SK-N-SH (cell line): Measurements from ENCODE around the gene LIMS1. TPM values are rescaled to one million over a fixed set of nuclear protein-coding genes. Genes with fewer than 3 reads are reported as not detected.
A peak's percentile ranks its signal among the peaks of the same experiment; 100 is the strongest.

Experiments
- CTCF ChIA-PET: fragments of 300-600, 350-600 bp; formaldehyde crosslinking; extraction: SDS; loops from one replicate; lab custom pipeline; 2021; lab: Yijun Ruan, JAX
- POLR2A ChIA-PET: fragments of 350-600 bp; sonication (Branson Sonifier 250); formaldehyde crosslinking; extraction: SDS; loops from one replicate; lab custom pipeline; 2020; ENCODE audit warnings: antibody characterized with exemption, inconsistent platforms; lab: Yijun Ruan, JAX
- DNase-seq: peaks from one replicate; pipeline ENCODE4 v3.0.0; 2012
- H2AFZ ChIP-seq: fragments of 200-600 bp; sonication (generic); 2 replicates; pipeline ENCODE4 v1.8.1; 2016; ENCODE audit warnings: antibody characterized with exemption, mild to moderate bottlenecking, low read depth
- H3F3A ChIP-seq: fragments of 200-600 bp; sonication (generic); replicated peaks from 2 replicates; pipeline ENCODE3; 2016; ENCODE audit warnings: antibody characterized with exemption, mild to moderate bottlenecking; ENCODE audit not compliant: insufficient read depth
- H3K27ac ChIP-seq, 2 experiments: fragments of 200-500 bp in 1 of 2; fragments of 200-600 bp in 1 of 2; sonication (Bioruptor generic) in 1 of 2; sonication (generic), shearing (Covaris generic) in 1 of 2; 2 replicates each; pipeline versions ENCODE4 v1.5.1 to v1.6.1; 2014 to 2016; ENCODE audit warnings: low read depth in 2 of 2, inconsistent platforms in 1 of 2, low read length in 1 of 2, mild to moderate bottlenecking in 1 of 2, mixed read lengths in 1 of 2
- H3K27me3 ChIP-seq: fragments of 200-600 bp; sonication (generic), shearing (Covaris generic); 2 replicates; pipeline ENCODE4 v1.6.1; 2016; ENCODE audit warnings: mixed run types; ENCODE audit not compliant: insufficient read depth
- H3K36me3 ChIP-seq, 2 experiments: fragments of 200-500 bp in 1 of 2; fragments of 200-600 bp in 1 of 2; sonication (Bioruptor generic) in 1 of 2; sonication (generic) in 1 of 2; replicated peaks in 1 of 2; 2 replicates each; pipeline versions ENCODE3 to v1.5.1; 2014 to 2016; ENCODE audit warnings: low read length in 1 of 2, mild to moderate bottlenecking in 1 of 2; ENCODE audit not compliant: insufficient read depth in 2 of 2, control insufficient read depth in 1 of 2
- H3K4me1 ChIP-seq, 2 experiments: fragments of 200-500 bp in 1 of 2; fragments of 200-600 bp in 1 of 2; sonication (Bioruptor generic) in 1 of 2; sonication (generic), shearing (Covaris generic) in 1 of 2; 2 replicates each; pipeline versions ENCODE4 v1.5.1 to v1.6.1; 2014 to 2016; ENCODE audit warnings: low read depth in 1 of 2, low read length in 1 of 2, mixed run types in 1 of 2; ENCODE audit not compliant: insufficient read depth in 2 of 2, control insufficient read depth in 1 of 2
- H3K4me2 ChIP-seq: fragments of 200-600 bp; sonication (generic), shearing (Covaris generic); 2 replicates; pipeline ENCODE4 v1.6.1; 2017; ENCODE audit warnings: mixed run types
- H3K4me3 ChIP-seq, 2 experiments: fragments of 200-500 bp in 1 of 2; fragments of 200-600 bp in 1 of 2; sonication (Bioruptor generic) in 1 of 2; sonication (generic), shearing (Covaris generic) in 1 of 2; 2 replicates each; pipeline versions ENCODE4 v1.5.1 to v1.8.1; 2014 to 2016; ENCODE audit warnings: low read depth in 2 of 2, inconsistent platforms in 1 of 2, low read length in 1 of 2, mild to moderate bottlenecking in 1 of 2, mixed read lengths in 1 of 2, moderate library complexity in 1 of 2
- H3K79me2 ChIP-seq: fragments of 200-600 bp; sonication (generic); 2 replicates; pipeline ENCODE4 v1.8.1; 2017; ENCODE audit warnings: mild to moderate bottlenecking; ENCODE audit not compliant: insufficient read depth
- H3K9ac ChIP-seq: fragments of 200-600 bp; sonication (generic); 2 replicates; pipeline ENCODE4 v1.6.1; 2017; ENCODE audit warnings: mixed run types
- H3K9me2 ChIP-seq: fragments of 200-600 bp; sonication (generic); 2 replicates; pipeline ENCODE4 v1.6.1; 2017; ENCODE audit warnings: mixed run types
- H3K9me3 ChIP-seq: fragments of 200-600 bp; sonication (generic); 2 replicates; pipeline ENCODE4 v1.6.1; 2017; ENCODE audit warnings: mixed run types, mild to moderate bottlenecking, moderate library complexity
- H4K20me1 ChIP-seq: fragments of 200-600 bp; sonication (generic); 2 replicates; pipeline ENCODE4 v1.6.1; 2017; ENCODE audit warnings: mild to moderate bottlenecking, mixed run types; ENCODE audit not compliant: insufficient read depth
- ELF1 ChIP-seq: IDR thresholded peaks from 2 replicates; pipeline ENCODE4 v1.4.0; 2012
- EP300 ChIP-seq, 2 experiments: IDR thresholded peaks; 2 replicates each; pipeline versions ENCODE4 v1.4.0 to v1.6.1; 2012; ENCODE audit warnings: borderline replicate concordance in 1 of 2, low read depth in 1 of 2, low read length in 1 of 2
- EZH2phosphoT487 ChIP-seq: fragments of 200-600 bp; sonication (generic); IDR thresholded peaks from 2 replicates; pipeline ENCODE4 v1.6.1; 2017; ENCODE audit warnings: low read depth, mixed run types, mild to moderate bottlenecking, antibody characterized with exemption, moderate library complexity, borderline replicate concordance
- FOSL2 ChIP-seq: IDR thresholded peaks from 2 replicates; pipeline ENCODE4 v1.4.0; 2012; ENCODE audit warnings: low read depth, mild to moderate bottlenecking, moderate library complexity, borderline replicate concordance
- FOXJ3 ChIP-seq: sonication (generic); formaldehyde crosslinking; IDR thresholded peaks from 2 replicates; pipeline ENCODE4 v1.5.1; 2020; ENCODE audit warnings: mild to moderate bottlenecking, missing genetic modification reagents
- FOXM1 ChIP-seq: IDR thresholded peaks from 2 replicates; pipeline ENCODE4 v1.4.0; 2012; ENCODE audit warnings: low read depth, mild to moderate bottlenecking
- GATA2 ChIP-seq: sonication (generic); formaldehyde crosslinking; IDR thresholded peaks from 2 replicates; pipeline ENCODE4 v1.5.0; 2020; ENCODE audit warnings: mild to moderate bottlenecking, missing genetic modification reagents
- MEF2A ChIP-seq: IDR thresholded peaks from 2 replicates; pipeline ENCODE4 v1.4.0; 2012; ENCODE audit warnings: low read depth, borderline replicate concordance
- NRF1 ChIP-seq: IDR thresholded peaks from 2 replicates; pipeline ENCODE4 v1.6.1; 2012; ENCODE audit warnings: low read depth, mild to moderate bottlenecking, low read length
- RCOR1 ChIP-seq: fragments of 150-350 bp; IDR thresholded peaks from 2 replicates; pipeline ENCODE4 v1.6.1; 2017; ENCODE audit warnings: antibody characterized with exemption, low read length
- RFX5 ChIP-seq: IDR thresholded peaks from 2 replicates; pipeline ENCODE4 v1.6.1; 2012; ENCODE audit warnings: mild to moderate bottlenecking, improper control_type of control experiment, low read length
- RXRA ChIP-seq: IDR thresholded peaks from 2 replicates; pipeline ENCODE4 v1.4.0; 2012; ENCODE audit warnings: low read depth, mild to moderate bottlenecking, borderline replicate concordance
- TAF1 ChIP-seq: IDR thresholded peaks from 2 replicates; pipeline ENCODE4 v1.6.1; 2012; ENCODE audit warnings: low read depth, mild to moderate bottlenecking, low read length, moderate library complexity, borderline replicate concordance
- TCF12 ChIP-seq: IDR thresholded peaks from 2 replicates; pipeline ENCODE4 v1.4.0; 2012
- WGBS: methylation state at CpG from one replicate; pipeline ENCODE4 v1.1.6; 2017; ENCODE audit warnings: low lambda C conversion rate; 5-methylcytosine and 5-hydroxymethylcytosine counted together
- polyA plus RNA-seq, 3 experiments: library from polyadenylated mRNA; depleted of rRNA; stranded (reverse); fragments of >200 nt; gene quantifications; 2 replicates each; pipeline ENCODE4 v1.2.3, GENCODE V29; 2012
- TF ChIP-seq, protein P1 (sequence below): fragments of 150-350 bp; IDR thresholded peaks from 2 replicates; pipeline ENCODE4 v1.6.1; 2016; ENCODE audit warnings: mild to moderate bottlenecking, low read depth, low read length
- TF ChIP-seq, protein P2 (sequence below): fragments of 150-350 bp; IDR thresholded peaks from 2 replicates; pipeline ENCODE4 v1.6.1; 2017; ENCODE audit warnings: antibody characterized with exemption, low read length, low read depth, borderline replicate concordance
- TF ChIP-seq, protein P3 (sequence below): IDR thresholded peaks from 2 replicates; pipeline ENCODE4; 2012
- TF ChIP-seq, protein P4 (sequence below): IDR thresholded peaks from 2 replicates; pipeline ENCODE4 v1.4.0; 2012; ENCODE audit warnings: low read depth, borderline replicate concordance
- TF ChIP-seq, protein P5 (sequence below): fragments of 200-600 bp; sonication (generic); IDR thresholded peaks from 2 replicates; pipeline ENCODE4 v1.6.1; 2017; ENCODE audit warnings: antibody characterized with exemption, mild to moderate bottlenecking, moderate library complexity
- TF ChIP-seq, protein P6 (sequence below): IDR thresholded peaks from 2 replicates; pipeline ENCODE4 v1.6.1; 2012; ENCODE audit warnings: mild to moderate bottlenecking, low read depth, low read length, moderate library complexity

The LIMS1 gene
- polyA plus RNA-seq, 1 of the 3 experiments (the other 2 are of a cell fraction): 123 TPM

DNA sequence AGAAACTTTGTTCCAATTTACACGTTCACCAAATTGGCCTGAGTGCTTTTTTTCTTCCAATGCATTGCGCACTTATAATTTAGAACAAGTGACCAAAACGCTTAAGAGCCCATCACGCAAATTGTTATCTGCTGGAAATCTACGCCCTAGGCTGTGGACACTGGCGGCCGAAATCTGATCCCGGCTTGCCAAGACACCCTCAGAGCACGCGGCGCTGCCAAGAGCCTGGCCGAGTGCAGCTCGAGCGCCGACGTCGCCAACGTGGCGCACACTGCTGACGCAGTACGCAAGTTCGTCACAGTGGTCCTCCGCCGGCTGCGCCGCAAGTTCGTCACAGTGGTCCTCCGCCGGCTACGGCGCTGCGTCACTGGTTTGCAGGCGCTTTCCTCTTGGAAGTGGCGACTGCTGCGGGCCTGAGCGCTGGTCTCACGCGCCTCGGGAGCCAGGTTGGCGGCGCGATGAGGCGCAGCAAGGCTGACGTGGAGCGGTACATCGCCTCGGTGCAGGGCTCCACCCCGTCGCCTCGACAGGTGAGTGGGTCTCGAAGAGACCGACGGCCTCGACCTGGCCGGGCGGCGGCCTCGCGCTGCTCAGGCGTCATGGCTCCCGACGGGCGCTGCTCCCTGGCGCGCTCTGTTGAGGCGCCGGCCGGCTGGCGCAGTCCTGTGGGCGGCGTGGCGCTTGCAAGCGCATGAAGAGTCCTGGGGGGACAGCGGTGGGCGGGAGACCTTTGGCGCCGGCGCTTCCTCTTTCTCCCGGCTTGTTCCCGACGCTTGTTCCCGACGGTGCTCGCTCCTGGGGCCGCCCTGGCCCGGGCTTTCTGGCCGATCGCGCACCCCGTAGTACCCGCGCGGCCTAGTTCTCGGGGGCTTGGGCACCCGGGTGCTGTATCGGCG, 185.1 kb downstream of the LIMS1 start, which contains the start of gene RANBP2:
RANBP2 (plus strand) TSS at position 334 of the 896 bp plus-strand sequence; CDS start at position 459, 125 bp downstream.
- H3F3A ChIP-seq: no peaks in the 10 kb centered on the region
- peaks cover 15% of the 10 kb centered on the region for H4K20me1 ChIP-seq
- CTCF ChIA-PET: interaction anchor here (0.7 kb wide), 1 partner anchor 83 kb away, joined by 3 read pairs; no protein-coding TSS in a partner anchor
- no peaks in the 10 kb centered on the region for H3K9me3 ChIP-seq
- H2AFZ ChIP-seq: peak within 1 kb of the TSS; percentile 87
- WGBS: 9% methylated on average over 26 of the region's 97 CpGs
- peak within 1 kb of the TSS; percentile 76 to 94 for H3K27ac ChIP-seq
- H3K4me2 ChIP-seq: peak within 1 kb of the TSS; percentile 64
- no peaks in the 10 kb centered on the region for H3K9me2 ChIP-seq
- H3K4me1 ChIP-seq: peaks cover 0 to 4% of the 10 kb centered on the region in 2 experiments; a peak in 1 of 4 replicates
- peak within 1 kb of the TSS; percentile 77 to 79 for H3K4me3 ChIP-seq
- no peaks in the 10 kb centered on the region for H3K27me3 ChIP-seq
- peak within 1 kb of the TSS; percentile 90 for H3K9ac ChIP-seq
- DNase-seq: peak; percentile 91
- POLR2A ChIA-PET: no interaction called here
- no peaks in the 10 kb centered on the region for H3K36me3 ChIP-seq
- H3K79me2 ChIP-seq: peaks cover 49% of the 10 kb centered on the region
- TF ChIP-seq TAF1: peak; percentile 91
- TF ChIP-seq EZH2phosphoT487: no peak
- peak; percentile 69 for TF ChIP-seq RCOR1
- peak; percentile 13; the same call in 1 of the 2 replicates for TF ChIP-seq RFX5
- TF ChIP-seq, protein P1, sequence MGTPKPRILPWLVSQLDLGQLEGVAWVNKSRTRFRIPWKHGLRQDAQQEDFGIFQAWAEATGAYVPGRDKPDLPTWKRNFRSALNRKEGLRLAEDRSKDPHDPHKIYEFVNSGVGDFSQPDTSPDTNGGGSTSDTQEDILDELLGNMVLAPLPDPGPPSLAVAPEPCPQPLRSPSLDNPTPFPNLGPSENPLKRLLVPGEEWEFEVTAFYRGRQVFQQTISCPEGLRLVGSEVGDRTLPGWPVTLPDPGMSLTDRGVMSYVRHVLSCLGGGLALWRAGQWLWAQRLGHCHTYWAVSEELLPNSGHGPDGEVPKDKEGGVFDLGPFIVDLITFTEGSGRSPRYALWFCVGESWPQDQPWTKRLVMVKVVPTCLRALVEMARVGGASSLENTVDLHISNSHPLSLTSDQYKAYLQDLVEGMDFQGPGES: no peak
- TF ChIP-seq FOSL2: no peak
- TF ChIP-seq FOXJ3 (CRISPR knock-in tag): no peak
- peak; percentile 91 for TF ChIP-seq GATA2 (CRISPR knock-in tag)
- TF ChIP-seq EP300 (IDR thresholded peaks at IDR 0.05; ENCODE audit: borderline replicate concordance in 1 of 2, low read depth in 1 of 2, low read length in 1 of 2): peak; percentile 33 to 47; a peak in 1 of 4 replicates
- TF ChIP-seq, protein P2, sequence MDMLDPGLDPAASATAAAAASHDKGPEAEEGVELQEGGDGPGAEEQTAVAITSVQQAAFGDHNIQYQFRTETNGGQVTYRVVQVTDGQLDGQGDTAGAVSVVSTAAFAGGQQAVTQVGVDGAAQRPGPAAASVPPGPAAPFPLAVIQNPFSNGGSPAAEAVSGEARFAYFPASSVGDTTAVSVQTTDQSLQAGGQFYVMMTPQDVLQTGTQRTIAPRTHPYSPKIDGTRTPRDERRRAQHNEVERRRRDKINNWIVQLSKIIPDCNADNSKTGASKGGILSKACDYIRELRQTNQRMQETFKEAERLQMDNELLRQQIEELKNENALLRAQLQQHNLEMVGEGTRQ: no peak
- TF ChIP-seq RXRA: no peak; the same call in 1 of the 2 replicates
- TF ChIP-seq FOXM1: no peak
- peak; percentile 44 for TF ChIP-seq ELF1
- TF ChIP-seq, protein P3, sequence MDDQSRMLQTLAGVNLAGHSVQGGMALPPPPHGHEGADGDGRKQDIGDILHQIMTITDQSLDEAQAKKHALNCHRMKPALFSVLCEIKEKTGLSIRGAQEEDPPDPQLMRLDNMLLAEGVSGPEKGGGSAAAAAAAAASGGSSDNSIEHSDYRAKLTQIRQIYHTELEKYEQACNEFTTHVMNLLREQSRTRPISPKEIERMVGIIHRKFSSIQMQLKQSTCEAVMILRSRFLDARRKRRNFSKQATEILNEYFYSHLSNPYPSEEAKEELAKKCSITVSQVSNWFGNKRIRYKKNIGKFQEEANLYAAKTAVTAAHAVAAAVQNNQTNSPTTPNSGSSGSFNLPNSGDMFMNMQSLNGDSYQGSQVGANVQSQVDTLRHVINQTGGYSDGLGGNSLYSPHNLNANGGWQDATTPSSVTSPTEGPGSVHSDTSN: peak; percentile 42; the same call in 1 of the 2 replicates
- TF ChIP-seq TCF12: peak; percentile 29; the same call in 1 of the 2 replicates
- TF ChIP-seq, protein P4, sequence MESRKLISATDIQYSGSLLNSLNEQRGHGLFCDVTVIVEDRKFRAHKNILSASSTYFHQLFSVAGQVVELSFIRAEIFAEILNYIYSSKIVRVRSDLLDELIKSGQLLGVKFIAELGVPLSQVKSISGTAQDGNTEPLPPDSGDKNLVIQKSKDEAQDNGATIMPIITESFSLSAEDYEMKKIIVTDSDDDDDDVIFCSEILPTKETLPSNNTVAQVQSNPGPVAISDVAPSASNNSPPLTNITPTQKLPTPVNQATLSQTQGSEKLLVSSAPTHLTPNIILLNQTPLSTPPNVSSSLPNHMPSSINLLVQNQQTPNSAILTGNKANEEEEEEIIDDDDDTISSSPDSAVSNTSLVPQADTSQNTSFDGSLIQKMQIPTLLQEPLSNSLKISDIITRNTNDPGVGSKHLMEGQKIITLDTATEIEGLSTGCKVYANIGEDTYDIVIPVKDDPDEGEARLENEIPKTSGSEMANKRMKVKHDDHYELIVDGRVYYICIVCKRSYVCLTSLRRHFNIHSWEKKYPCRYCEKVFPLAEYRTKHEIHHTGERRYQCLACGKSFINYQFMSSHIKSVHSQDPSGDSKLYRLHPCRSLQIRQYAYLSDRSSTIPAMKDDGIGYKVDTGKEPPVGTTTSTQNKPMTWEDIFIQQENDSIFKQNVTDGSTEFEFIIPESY: no peak
- TF ChIP-seq MEF2A: no peak
- TF ChIP-seq, protein P5, sequence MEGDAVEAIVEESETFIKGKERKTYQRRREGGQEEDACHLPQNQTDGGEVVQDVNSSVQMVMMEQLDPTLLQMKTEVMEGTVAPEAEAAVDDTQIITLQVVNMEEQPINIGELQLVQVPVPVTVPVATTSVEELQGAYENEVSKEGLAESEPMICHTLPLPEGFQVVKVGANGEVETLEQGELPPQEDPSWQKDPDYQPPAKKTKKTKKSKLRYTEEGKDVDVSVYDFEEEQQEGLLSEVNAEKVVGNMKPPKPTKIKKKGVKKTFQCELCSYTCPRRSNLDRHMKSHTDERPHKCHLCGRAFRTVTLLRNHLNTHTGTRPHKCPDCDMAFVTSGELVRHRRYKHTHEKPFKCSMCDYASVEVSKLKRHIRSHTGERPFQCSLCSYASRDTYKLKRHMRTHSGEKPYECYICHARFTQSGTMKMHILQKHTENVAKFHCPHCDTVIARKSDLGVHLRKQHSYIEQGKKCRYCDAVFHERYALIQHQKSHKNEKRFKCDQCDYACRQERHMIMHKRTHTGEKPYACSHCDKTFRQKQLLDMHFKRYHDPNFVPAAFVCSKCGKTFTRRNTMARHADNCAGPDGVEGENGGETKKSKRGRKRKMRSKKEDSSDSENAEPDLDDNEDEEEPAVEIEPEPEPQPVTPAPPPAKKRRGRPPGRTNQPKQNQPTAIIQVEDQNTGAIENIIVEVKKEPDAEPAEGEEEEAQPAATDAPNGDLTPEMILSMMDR: no peak
- TF ChIP-seq NRF1: no peak; the same call in 1 of the 2 replicates
- TF ChIP-seq, protein P6, sequence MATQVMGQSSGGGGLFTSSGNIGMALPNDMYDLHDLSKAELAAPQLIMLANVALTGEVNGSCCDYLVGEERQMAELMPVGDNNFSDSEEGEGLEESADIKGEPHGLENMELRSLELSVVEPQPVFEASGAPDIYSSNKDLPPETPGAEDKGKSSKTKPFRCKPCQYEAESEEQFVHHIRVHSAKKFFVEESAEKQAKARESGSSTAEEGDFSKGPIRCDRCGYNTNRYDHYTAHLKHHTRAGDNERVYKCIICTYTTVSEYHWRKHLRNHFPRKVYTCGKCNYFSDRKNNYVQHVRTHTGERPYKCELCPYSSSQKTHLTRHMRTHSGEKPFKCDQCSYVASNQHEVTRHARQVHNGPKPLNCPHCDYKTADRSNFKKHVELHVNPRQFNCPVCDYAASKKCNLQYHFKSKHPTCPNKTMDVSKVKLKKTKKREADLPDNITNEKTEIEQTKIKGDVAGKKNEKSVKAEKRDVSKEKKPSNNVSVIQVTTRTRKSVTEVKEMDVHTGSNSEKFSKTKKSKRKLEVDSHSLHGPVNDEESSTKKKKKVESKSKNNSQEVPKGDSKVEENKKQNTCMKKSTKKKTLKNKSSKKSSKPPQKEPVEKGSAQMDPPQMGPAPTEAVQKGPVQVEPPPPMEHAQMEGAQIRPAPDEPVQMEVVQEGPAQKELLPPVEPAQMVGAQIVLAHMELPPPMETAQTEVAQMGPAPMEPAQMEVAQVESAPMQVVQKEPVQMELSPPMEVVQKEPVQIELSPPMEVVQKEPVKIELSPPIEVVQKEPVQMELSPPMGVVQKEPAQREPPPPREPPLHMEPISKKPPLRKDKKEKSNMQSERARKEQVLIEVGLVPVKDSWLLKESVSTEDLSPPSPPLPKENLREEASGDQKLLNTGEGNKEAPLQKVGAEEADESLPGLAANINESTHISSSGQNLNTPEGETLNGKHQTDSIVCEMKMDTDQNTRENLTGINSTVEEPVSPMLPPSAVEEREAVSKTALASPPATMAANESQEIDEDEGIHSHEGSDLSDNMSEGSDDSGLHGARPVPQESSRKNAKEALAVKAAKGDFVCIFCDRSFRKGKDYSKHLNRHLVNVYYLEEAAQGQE: peak; percentile 73
